Measurements from ENCODE around the gene TMEM179.

TMEM179 gene

GRCh38 chr14:104555430-104556255 is 48.9 kb downstream of the TMEM179 start:
- TF ChIP-seq, protein P1, sequence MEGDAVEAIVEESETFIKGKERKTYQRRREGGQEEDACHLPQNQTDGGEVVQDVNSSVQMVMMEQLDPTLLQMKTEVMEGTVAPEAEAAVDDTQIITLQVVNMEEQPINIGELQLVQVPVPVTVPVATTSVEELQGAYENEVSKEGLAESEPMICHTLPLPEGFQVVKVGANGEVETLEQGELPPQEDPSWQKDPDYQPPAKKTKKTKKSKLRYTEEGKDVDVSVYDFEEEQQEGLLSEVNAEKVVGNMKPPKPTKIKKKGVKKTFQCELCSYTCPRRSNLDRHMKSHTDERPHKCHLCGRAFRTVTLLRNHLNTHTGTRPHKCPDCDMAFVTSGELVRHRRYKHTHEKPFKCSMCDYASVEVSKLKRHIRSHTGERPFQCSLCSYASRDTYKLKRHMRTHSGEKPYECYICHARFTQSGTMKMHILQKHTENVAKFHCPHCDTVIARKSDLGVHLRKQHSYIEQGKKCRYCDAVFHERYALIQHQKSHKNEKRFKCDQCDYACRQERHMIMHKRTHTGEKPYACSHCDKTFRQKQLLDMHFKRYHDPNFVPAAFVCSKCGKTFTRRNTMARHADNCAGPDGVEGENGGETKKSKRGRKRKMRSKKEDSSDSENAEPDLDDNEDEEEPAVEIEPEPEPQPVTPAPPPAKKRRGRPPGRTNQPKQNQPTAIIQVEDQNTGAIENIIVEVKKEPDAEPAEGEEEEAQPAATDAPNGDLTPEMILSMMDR (conservative IDR thresholded peaks at IDR 0.05) = no peak
- H3K27ac ChIP-seq = no peak overlapping the region

GRCh38 chr14:104554608-104555429 is 49.8 kb downstream of the TMEM179 start:
- H3K27ac ChIP-seq = no peak overlapping the region
- TF ChIP-seq, protein P1 (conservative IDR thresholded peaks at IDR 0.05) = no peak

- H3K27ac ChIP-seq = no peak overlapping the region
- TF ChIP-seq, protein P1 (conservative IDR thresholded peaks at IDR 0.05) = no peak
Measured at GRCh38 chr14:104554088-104554607, 50.4 kb downstream of the TMEM179 start.

DNA sequence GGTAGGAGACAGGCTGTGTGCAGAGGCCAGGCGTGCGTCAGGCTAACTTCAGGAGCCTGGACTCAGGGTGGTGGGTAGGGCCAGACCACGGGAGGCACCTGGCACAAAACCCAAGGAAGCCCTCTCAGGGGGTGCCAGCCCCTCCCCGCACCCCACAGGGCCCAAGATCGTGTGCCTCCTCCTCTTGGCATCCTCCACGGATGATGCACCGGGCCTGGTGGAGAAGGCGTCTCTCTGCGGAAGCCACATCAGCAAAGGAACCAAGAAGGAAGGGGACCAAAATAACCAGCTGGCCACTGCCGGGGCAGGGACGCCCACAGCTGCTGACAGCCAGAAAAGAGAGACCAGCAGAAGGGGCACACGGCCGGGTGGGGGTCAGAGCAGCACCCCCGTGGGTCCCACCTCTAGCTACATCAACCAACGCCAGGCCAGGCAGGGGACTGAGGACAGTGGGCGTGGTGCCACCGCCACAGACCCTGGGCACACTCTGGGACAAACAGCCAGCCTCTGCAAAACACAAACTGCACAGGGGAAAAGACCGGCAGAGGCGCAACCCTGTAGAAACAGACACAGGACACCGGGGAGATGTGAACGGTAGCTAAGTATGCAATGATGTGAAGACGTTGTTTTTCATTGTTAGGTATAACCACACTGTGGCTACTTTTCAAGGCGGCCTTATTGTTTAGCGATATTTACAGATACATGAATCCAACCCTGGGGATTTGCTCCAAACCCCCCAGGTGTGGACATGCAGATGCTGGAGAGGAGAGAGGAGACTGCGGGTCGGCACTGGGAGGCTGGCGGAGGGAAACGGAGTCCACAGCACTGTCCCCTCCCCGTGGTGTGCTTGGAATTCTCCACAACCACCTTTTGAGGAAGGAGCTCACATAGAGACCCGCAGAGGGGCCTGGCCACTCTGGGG is 51.1 kb downstream of the TMEM179 start:
- H3K27ac ChIP-seq = no peak overlapping the region
- TF ChIP-seq, protein P1 (conservative IDR thresholded peaks at IDR 0.05) = no peak

- TF ChIP-seq, protein P1 (conservative IDR thresholded peaks at IDR 0.05) = no peak
Measured at GRCh38 chr14:104552738-104553125, 51.8 kb downstream of the TMEM179 start.

GRCh38 chr14:104551851-104552737 is 52.5 kb downstream of the TMEM179 start:
- TF ChIP-seq, protein P1 (conservative IDR thresholded peaks at IDR 0.05) = no peak

More at GRCh38 chr14:104552738-104553125, 51.8 kb downstream of the TMEM179 start:
- no peak overlapping the region for H3K27ac ChIP-seq

More at GRCh38 chr14:104551851-104552737, 52.5 kb downstream of the TMEM179 start:
- no peak overlapping the region for H3K27ac ChIP-seq

Measured in VCaP (cell line).